Activated CD4-positive, alpha-beta T cell treated with anti-CD3 and anti-CD28 coated beads for 48 hours (primary cell): ENCODE results near the gene KDM5C.
"Not testable (repeated sequence)": the region's sequence is repeated elsewhere in the genome, so short reads cannot be mapped to it uniquely, and the experiment has no call there.

Experiments used
- DNase-seq: peaks from one replicate; pipeline ENCODE4 v3.0.0-alpha.2; 2020

Gene KDM5C

DNA sequence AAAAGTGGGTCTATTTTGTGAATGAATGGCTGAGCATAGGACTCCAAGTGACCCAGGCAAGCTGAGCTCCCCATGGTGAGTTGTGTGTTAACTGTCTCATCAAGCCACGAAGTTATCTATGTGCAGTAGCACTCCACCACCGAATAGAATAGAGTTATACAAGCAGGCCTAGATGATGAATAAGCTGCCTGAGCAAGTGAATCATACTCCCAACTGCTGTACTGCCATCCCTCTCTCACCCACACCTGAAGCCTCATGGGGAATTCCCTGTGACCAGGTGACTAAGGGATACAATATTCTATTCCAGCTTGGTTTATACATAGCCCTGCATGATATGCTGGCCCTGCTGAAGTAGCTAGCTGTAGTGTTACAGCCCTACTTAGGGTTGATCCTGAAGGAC, 38.7 kb downstream of the KDM5C start:
- DNase-seq = peak; percentile 48

DNA sequence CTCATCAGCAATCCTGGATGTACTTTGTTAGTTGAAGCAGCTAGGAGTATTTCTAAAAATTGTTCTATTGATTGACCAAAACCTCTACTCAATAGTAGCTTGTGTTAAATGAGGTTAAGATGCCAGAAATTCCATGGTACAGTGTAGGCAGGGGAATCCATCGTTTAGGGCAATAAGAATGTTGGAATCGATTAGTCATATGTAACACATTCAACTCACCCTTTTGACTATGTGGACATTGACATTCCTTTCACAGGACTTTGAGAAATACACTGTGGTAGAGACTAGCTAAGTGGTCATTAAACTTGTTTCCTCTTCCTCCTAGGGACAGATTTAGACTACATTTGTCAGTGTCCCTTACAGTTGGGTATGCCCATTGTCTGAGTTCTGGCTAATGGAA, 40.2 kb downstream of the KDM5C start:
- DNase-seq = no peak

DNA sequence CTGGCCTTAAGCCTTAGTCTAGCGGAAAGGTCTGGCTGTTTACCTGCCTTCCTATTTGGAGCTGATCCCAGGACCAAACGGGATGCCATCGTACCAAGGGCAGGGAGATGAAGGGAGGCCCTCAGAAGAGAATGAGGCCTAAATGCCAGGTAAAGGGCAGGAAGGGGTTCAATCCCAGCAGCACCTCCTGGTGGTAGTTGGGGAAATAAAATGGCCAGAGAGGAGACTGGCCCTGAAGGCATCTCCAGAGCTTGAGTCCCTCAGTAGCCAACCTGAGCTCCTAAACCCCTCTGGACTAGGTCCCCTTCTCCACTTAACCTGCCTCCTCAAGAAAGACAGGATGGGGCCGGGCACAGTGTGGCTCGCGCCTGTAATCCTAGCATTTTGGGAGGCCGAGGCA, 53.7 kb downstream of the KDM5C start:
- DNase-seq = no peak

DNA sequence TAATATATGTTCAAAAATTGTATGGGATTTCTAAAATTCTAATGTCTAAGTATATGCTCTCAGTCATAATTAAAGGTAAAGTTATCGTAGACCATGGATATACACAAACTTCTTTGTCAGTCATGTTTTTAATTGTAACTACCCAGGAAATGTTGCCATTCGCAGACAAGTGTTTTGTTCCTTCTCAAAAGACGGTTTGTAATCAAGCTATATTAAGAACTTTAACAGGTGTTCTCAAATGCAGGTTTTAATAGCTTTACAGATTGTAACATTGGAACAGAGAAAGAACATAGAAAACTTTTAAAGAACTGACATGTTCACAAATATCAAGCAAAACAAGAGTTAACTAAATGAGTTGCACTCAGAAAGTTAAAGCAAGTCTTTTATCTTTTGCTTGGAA, 58.9 kb downstream of the KDM5C start:
- DNase-seq = no peak

DNA sequence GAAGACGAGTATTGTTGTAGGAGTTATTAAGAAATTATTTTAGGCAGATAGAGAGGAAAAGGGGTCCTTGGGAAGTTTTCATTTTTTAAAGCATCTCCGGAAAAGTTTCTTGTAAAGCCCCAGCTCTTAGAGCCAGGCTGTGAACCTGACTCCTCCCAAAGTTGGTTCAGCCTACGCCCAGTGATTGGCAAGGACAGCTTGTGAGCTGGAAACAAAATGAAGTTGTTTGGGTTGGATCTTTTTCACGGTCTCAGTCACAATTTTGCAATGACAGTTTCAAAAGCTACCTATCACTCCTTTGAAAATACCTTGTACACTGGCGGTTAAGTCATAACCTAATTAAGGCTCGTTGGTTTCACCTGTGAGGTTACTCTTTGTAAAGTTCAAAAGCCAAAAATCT, 60.4 kb downstream of the KDM5C start:
- not testable (repeated sequence) for DNase-seq

DNA sequence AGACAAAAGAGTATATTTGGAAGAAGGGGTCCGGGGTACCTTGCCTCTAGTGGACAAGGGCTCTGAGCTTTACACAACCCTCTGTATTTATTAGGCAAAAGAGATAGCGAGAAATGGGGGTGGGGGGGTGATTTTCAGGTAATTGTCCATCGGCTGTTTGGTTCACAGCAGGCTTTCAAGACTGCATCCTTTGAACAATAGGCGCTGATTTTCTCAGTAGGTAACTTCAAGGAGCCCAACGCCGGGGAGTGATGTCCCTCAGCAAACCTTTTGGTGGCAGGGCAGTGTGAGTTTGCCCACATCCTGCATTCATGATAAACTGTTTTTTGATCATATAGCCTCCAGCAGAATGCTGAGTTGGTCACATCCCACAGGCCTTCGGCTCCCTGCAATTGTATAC, 61.6 kb downstream of the KDM5C start:
- no peak for DNase-seq

DNA sequence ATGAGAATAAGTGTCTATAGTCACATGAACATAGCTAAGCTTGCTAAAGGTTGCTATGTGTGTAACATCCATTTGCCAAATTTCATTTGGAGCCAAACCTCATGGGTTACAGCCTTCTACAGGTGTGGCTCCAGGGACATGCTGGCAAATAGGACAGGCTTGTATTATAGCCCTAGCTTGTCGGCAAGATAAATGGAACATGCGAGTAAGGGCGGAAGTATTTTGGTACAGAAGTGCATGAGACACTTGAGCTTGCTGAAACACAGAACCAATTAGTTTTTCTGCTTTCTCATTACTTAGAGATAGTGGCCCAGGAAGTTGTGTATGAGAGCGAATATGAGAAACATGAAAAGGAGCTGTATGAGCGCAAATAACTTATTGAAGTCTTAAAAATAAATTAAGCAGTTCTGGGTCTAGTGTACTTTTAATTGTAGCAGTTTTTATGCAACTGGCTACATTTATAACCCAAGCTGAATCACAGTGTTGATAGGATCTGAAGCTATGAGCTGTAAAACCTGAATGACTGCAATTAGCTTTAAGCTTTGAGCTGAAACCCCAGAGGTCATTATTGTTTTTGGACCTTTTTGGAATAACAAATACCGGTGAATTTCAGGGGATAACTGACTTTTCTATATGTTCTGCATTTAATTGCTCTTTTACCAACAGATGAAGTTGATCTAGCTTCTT, 64.6 kb downstream of the KDM5C start:
- DNase-seq = no peak

DNA sequence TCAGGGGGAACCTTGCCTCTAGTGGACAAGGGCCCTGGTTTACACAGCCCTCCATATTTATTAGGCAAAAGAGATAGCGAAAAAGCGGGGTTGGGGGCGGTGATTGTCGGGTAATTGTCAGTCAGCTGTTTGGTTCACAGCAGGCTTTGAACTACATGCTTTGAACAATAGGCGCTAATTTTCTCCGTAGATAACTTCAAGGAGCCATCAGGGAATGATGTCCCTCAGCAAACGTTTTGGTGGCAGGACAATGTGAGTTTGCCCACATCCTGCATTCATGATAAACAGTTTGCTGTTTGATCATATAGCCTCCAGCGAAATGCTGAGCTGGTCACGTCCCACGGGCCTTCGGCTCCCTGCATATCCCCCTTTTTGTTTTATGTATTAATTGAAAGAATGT, 65.8 kb downstream of the KDM5C start:
- no peak for DNase-seq

DNA sequence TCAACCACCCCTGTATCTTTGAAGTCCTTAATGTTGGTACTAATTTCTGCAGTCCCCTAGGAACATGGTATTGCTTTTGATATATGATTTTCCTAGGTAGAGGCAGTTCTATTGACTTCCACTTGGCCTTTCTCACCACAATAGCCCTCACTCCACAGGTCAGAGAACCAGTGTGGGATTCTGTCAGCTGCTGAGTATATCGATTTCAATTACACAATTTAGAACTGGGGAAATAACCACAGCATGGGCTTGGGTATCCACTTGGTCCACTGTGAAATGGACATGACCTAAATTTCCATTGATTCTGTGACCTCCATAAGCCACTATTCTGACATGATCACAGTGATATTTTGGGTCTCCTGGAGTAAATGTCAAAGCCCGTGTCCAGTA, 68.8 kb downstream of the KDM5C start:
- DNase-seq = no peak

DNA sequence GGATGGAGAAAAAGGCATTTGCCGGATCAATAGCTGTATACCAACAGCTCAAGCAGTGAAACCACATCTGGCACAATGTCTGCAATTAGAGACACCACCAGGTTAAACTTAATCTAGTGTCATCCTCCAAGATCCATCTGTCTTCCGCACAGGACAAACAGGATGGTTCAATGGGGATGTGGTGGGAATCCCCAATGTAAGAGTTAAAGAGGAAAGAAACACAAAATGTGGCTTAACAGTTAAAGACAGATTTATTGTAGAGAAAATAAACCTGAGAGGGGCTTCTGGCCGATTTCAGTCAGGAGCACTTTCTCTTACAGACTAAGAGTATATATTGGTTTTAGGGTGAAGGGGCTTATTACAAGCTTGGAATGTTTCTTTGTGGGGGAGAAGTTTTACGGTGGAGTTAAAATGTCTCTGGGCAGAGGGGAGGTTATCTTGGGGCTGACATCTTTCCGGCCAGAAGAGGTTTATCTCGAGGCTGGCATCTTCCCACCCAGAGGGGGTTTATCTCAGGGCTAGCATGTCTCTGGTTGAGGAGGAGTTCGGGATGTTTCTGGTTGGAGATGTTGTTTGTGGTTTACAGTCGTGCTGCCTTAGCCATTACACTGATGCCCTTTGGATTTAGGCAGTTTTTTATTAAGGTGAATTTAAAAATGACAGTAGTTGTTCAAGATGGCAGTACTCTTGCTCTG, 69.3 kb downstream of the KDM5C start:
- DNase-seq = no peak

DNA sequence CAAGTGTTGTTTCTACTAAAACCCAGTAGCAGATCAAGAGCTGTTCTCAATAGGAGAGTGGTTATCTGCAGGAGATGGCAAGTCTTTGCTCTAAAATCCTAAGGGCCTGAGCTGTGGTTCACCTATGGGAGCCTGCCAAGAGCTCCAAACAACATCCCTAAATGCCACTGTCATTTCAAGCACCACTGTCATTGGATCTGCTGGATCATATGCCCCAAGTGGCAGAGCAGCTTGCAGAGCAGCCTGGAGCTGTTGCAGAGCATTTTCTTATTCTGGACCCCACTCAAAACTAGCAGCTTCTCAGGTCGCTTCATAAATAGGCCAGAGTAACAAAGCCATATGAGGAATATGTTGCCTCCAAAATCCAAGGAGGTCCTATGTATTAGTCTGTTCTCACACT, 71.4 kb downstream of the KDM5C start:
- DNase-seq = no peak
